ENCODE data around the gene SLC9A5. TPM values are rescaled to one million over a fixed set of nuclear protein-coding genes. Genes with fewer than 3 reads are reported as not detected.

The SLC9A5 gene
- total and polyA plus RNA-seq, 4 donors, result 0.05 to 0.25 (median 0.09) TPM; not detected in 1

DNA sequence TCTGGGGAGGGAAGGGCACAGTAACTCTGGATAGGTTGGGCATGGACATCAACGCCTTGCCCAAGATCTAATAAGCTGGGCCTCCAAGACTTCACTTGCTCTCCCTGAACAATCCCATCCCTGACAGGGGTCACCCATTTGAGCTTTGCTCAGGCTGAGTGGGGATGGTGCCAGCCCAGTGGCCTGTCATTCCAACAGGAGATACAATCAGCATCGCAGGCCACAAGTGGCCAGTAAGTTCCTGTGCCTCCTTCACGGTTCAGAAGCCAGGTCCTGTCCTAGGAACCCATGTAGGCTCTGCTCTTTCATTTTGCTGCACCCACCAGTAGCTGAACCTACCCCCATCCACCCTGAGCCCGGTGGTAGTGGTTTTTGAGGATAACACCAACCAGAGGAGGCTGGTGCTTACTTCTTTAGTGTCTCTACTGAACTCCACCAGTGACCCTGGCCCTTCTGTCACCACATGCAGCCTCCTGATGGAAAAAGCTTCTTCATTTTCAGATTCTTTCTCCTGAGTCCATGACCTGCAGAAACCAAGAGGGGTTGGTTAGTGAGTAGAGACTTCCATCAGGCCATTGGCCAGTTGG lies 45.5 kb downstream of the SLC9A5 start:
- no peak for DNase-seq (ENCODE audit: low spot score)
- H3K4me1 ChIP-seq (ENCODE audit: control insufficient read depth in 4 of 4, insufficient read depth in 4 of 4, low read length in 3 of 4), result no peaks in the 10 kb centered on the region
- H3K27ac ChIP-seq (ENCODE audit: low read depth in 1 of 2, low read length in 2 of 2), result no peak overlapping the region
- no peak overlapping the region for H3K4me3 ChIP-seq (ENCODE audit: low read depth in 1 of 3, low read length in 3 of 3)
- TF ChIP-seq FOXA1 (IDR thresholded peaks at IDR 0.05) (no peak), JUND (IDR thresholded peaks at IDR 0.05) (no peak), RXRA (IDR thresholded peaks at IDR 0.05) (no peak), RAD21 (IDR thresholded peaks at IDR 0.05) (no peak), FOXA2 (IDR thresholded peaks at IDR 0.05) (no peak), YY1 (IDR thresholded peaks at IDR 0.05) (no peak), GABPA (IDR thresholded peaks at IDR 0.05 in 1 of 2, conservative IDR thresholded peaks at IDR 0.05 in 1 of 2) (no peak), HNF4A (conservative IDR thresholded peaks at IDR 0.05) (no peak), EGR1 (IDR thresholded peaks at IDR 0.05; ENCODE audit: low read depth in 2 of 2) (no peak), TAF1 (conservative IDR thresholded peaks at IDR 0.05) (no peak), HNF4G (IDR thresholded peaks at IDR 0.05) (no peak), NR2F2 (IDR thresholded peaks at IDR 0.05) (no peak), SP1 (IDR thresholded peaks at IDR 0.05) (no peak)
- TF ChIP-seq, protein P1, sequence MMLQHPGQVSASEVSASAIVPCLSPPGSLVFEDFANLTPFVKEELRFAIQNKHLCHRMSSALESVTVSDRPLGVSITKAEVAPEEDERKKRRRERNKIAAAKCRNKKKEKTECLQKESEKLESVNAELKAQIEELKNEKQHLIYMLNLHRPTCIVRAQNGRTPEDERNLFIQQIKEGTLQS (IDR thresholded peaks at IDR 0.05), result no peak
- TF ChIP-seq, protein P2, sequence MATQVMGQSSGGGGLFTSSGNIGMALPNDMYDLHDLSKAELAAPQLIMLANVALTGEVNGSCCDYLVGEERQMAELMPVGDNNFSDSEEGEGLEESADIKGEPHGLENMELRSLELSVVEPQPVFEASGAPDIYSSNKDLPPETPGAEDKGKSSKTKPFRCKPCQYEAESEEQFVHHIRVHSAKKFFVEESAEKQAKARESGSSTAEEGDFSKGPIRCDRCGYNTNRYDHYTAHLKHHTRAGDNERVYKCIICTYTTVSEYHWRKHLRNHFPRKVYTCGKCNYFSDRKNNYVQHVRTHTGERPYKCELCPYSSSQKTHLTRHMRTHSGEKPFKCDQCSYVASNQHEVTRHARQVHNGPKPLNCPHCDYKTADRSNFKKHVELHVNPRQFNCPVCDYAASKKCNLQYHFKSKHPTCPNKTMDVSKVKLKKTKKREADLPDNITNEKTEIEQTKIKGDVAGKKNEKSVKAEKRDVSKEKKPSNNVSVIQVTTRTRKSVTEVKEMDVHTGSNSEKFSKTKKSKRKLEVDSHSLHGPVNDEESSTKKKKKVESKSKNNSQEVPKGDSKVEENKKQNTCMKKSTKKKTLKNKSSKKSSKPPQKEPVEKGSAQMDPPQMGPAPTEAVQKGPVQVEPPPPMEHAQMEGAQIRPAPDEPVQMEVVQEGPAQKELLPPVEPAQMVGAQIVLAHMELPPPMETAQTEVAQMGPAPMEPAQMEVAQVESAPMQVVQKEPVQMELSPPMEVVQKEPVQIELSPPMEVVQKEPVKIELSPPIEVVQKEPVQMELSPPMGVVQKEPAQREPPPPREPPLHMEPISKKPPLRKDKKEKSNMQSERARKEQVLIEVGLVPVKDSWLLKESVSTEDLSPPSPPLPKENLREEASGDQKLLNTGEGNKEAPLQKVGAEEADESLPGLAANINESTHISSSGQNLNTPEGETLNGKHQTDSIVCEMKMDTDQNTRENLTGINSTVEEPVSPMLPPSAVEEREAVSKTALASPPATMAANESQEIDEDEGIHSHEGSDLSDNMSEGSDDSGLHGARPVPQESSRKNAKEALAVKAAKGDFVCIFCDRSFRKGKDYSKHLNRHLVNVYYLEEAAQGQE (IDR thresholded peaks at IDR 0.05), result no peak
- TF ChIP-seq, protein P3, sequence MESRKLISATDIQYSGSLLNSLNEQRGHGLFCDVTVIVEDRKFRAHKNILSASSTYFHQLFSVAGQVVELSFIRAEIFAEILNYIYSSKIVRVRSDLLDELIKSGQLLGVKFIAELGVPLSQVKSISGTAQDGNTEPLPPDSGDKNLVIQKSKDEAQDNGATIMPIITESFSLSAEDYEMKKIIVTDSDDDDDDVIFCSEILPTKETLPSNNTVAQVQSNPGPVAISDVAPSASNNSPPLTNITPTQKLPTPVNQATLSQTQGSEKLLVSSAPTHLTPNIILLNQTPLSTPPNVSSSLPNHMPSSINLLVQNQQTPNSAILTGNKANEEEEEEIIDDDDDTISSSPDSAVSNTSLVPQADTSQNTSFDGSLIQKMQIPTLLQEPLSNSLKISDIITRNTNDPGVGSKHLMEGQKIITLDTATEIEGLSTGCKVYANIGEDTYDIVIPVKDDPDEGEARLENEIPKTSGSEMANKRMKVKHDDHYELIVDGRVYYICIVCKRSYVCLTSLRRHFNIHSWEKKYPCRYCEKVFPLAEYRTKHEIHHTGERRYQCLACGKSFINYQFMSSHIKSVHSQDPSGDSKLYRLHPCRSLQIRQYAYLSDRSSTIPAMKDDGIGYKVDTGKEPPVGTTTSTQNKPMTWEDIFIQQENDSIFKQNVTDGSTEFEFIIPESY (IDR thresholded peaks at IDR 0.05), result no peak
- TF ChIP-seq, protein P4, sequence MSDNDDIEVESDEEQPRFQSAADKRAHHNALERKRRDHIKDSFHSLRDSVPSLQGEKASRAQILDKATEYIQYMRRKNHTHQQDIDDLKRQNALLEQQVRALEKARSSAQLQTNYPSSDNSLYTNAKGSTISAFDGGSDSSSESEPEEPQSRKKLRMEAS (IDR thresholded peaks at IDR 0.05), result no peak
- TF ChIP-seq, protein P5, sequence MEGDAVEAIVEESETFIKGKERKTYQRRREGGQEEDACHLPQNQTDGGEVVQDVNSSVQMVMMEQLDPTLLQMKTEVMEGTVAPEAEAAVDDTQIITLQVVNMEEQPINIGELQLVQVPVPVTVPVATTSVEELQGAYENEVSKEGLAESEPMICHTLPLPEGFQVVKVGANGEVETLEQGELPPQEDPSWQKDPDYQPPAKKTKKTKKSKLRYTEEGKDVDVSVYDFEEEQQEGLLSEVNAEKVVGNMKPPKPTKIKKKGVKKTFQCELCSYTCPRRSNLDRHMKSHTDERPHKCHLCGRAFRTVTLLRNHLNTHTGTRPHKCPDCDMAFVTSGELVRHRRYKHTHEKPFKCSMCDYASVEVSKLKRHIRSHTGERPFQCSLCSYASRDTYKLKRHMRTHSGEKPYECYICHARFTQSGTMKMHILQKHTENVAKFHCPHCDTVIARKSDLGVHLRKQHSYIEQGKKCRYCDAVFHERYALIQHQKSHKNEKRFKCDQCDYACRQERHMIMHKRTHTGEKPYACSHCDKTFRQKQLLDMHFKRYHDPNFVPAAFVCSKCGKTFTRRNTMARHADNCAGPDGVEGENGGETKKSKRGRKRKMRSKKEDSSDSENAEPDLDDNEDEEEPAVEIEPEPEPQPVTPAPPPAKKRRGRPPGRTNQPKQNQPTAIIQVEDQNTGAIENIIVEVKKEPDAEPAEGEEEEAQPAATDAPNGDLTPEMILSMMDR (IDR thresholded peaks at IDR 0.05; ENCODE audit: low read depth, low read length, missing input control), result no peak
- no peaks in the 10 kb centered on the region for H3K36me3 ChIP-seq (ENCODE audit: control insufficient read depth in 4 of 4, insufficient read depth in 3 of 4, low read depth in 1 of 4, low read length in 3 of 4)
- 70% methylated on average over 4 of the region's 4 CpGs for WGBS
- H3K9me3 ChIP-seq (ENCODE audit: control insufficient read depth in 4 of 4, low read length in 3 of 4), result no peaks in the 10 kb centered on the region
- H3K27me3 ChIP-seq (ENCODE audit: control insufficient read depth in 4 of 4, insufficient read depth in 4 of 4, low read length in 3 of 4), result no peaks in the 10 kb centered on the region
- H3K9ac ChIP-seq (ENCODE audit: low read depth in 1 of 2, low read length in 2 of 2), result no peak overlapping the region
